SH-SY5Y (cell line): ENCODE measurements around the gene NPPC.

Experiments used
- GATA2 ChIP-seq: IDR thresholded peaks from 2 replicates; pipeline ENCODE4 v1.6.1; 2011; ENCODE audit warnings: mild to moderate bottlenecking, low read depth, low read length
- GATA3 ChIP-seq: IDR thresholded peaks from 2 replicates; pipeline ENCODE4 v1.6.1; 2011; ENCODE audit warnings: low read depth, mild to moderate bottlenecking, low read length, moderate library complexity

Gene NPPC

GRCh38 chr2:231942180-231942579 is 16.0 kb upstream of the NPPC start:
- TF ChIP-seq GATA3 (no peak), GATA2 (no peak)

DNA sequence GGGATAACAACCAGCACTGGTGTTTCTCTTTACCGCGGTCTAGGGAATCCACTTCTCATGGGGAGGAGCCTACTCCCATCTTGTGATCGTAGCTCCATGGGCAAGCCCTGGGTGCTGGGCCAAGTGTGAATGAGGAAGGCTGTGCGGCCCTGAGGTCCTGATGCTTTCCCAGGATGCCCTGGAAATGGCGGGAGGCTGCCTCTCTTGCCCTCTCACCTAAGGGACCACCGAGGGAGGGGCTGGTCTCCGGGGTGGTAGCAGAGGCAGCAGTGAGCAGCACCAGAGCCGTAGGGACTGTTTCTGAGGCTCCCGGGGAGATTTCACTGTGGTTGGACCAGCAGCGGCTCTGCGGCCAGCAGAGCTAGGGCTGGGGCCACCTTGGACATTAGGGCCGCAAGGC is 15.5 kb upstream of the NPPC start:
- TF ChIP-seq GATA2 (no peak), GATA3 (no peak)

DNA sequence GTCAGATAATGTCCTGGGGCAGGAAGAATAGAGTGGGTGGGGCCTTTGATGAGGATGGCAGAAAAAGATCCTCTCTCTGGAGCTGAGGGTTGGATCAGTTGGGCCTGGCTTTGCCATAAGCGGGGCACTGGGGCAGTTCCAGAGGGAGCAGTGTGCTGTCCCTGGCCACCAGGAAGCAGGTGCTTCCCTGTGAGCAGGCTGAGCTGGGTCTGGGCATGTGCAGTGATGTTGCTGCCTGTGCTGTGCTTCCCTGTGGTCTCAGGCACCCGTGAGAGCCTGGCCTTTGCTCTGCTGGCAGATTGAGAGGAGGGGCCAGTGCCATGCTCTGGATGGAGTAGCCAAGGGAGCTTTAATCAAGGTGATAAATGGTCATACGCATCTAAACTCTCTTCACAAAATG is 14.6 kb upstream of the NPPC start:
- TF ChIP-seq GATA3 (no peak), GATA2 (no peak)

DNA sequence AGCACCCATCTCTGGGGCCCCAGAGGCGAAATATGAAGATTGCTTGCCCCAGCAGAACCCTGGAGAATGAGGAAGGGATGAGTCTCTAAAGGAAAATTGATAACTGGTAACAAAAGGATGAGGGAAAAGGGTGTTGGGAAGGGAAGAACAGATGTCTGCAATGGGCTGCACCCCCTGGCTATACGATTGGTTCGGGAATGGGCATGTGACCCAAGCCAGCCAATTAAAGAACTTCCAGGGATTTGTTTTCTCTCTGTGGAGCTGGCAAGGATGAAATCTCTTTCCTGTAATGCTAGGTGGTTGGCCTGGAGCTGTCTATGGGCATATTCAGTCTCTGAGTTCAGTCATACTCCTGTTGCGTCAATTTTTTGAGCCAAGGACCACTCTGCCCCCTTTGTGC is 12.8 kb upstream of the NPPC start:
- no peak for TF ChIP-seq GATA3
- no peak for TF ChIP-seq GATA2

- TF ChIP-seq GATA2 (no peak), GATA3 (no peak)
Measured at GRCh38 chr2:231937057-231937456, 10.9 kb upstream of the NPPC start.

- TF ChIP-seq GATA3 (no peak), GATA2 (no peak)
Measured at GRCh38 chr2:231936491-231936890, 10.3 kb upstream of the NPPC start.

- TF ChIP-seq GATA3 (no peak), GATA2 (no peak)
Measured at GRCh38 chr2:231935815-231936214, 9.6 kb upstream of the NPPC start.

DNA sequence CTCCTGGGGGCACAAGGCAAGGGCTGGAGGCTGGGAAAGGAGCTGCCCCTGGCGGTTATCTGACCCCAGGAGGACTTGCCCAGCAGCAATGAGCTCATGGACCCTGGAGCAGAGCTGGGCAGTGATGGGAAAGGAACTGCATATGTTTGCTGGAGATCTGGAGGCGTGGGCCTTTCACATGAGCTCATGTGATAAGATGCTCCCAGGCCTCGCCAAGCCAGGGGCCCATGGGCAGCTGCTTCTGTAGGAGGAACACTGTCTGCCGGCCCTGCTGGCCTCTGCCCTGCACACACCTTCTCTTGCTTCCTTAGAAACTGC is 9.0 kb upstream of the NPPC start:
- TF ChIP-seq GATA3 (no peak), GATA2 (no peak)

- TF ChIP-seq GATA2 (no peak), GATA3 (no peak)
Measured at GRCh38 chr2:231934441-231935206, 8.4 kb upstream of the NPPC start.

DNA sequence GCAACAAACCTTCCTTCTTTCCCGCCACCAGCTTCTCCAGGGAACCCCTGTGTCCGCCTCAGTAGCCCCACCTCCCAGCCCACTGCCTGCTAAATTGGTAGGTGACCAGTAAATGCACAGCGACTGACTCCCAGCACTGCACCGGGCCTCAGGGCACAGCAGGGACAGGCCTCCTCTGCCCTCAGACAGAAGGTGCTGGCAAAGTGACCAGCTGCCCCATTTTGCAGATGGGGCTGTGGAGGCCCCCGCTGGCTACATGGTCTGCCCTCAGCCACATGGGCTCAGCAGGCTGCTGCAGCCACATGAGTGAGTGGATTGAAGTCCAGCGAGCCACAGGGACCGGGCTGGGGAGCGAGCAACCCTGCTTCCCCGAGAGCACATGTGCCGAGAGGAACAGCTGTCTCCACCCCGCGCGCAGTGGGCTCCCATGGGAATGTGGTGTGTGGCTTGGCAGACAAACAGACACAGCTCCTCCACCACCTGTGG is 7.8 kb upstream of the NPPC start:
- TF ChIP-seq GATA2 (no peak), GATA3 (no peak)

GRCh38 chr2:231932985-231933915 is 7.1 kb upstream of the NPPC start:
- TF ChIP-seq GATA2, result no peak

- TF ChIP-seq GATA2 (no peak), GATA3 (no peak)
Measured at GRCh38 chr2:231932711-231932970, 6.4 kb upstream of the NPPC start.

DNA sequence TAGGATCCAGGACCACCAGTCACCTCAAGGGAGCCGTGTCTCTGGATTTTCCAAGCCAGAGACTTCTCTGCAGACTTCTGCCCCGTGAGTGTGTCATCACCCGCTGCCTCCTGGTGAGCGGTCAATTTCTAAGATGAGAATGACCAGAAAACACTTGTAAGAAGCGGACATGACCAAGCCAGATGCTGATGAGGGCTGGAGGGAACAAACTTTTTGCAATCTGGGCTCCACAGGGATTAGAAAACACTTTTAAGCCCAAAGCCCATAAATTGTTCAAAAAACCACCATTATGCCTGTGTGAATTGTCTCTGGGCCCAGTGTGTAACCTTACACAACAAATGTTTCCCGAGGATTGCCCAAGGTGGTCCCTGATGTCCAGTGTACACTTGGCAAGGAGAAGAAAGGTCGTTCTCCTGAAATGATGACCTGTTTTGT is 5.3 kb upstream of the NPPC start:
- no peak for TF ChIP-seq GATA3
- no peak for TF ChIP-seq GATA2

GRCh38 chr2:231930593-231931281 is 4.5 kb upstream of the NPPC start:
- no peak for TF ChIP-seq GATA3
- TF ChIP-seq GATA2, result no peak

- no peak for TF ChIP-seq GATA3
- no peak for TF ChIP-seq GATA2
Measured at GRCh38 chr2:231929961-231930592, 3.9 kb upstream of the NPPC start.
